GM12878 (cell line): ENCODE results near the gene ASB8. TPM values are rescaled to one million over a fixed set of nuclear protein-coding genes. Genes with fewer than 3 reads are reported as not detected.
A peak's percentile ranks its signal among the peaks of the same experiment; 100 is the strongest.
"Not testable (repeated sequence)": the region's sequence is repeated elsewhere in the genome, so short reads cannot be mapped to it uniquely, and the experiment has no call there.

Experiments
- ATAC-seq: fragments of 200-7000 bp; cut with Tn5 transposase; 3 replicates; pipeline ENCODE4 v1.9.1; 2020; ENCODE audit warnings: mild to moderate bottlenecking, moderate library complexity
- BruUV-seq: library from RNA; stranded (reverse); fragments of 400-500 nt; replicated peaks from 2 replicates; lab custom pipeline; 2021; lab: Mats Ljungman, UMichigan
- CTCF ChIA-PET: fragments of 300-600 bp; sonication (Branson Sonifier 250); formaldehyde crosslinking; extraction: SDS; loops from one replicate; lab custom pipeline; 2021; ENCODE audit warnings: inconsistent platforms; lab: Yijun Ruan, JAX
- POLR2A ChIA-PET: fragments of 350-600 bp; formaldehyde crosslinking; extraction: SDS; loops from one replicate; lab custom pipeline; 2021; ENCODE audit warnings: inconsistent platforms; lab: Charles Lee
- RAD21 ChIA-PET: fragments of 300-600 bp; sonication (Branson Sonifier 250); formaldehyde crosslinking; loops from one replicate; lab custom pipeline; 2023; ENCODE audit warnings: antibody characterized with exemption; ENCODE audit not compliant: unreplicated experiment; lab: Charles Lee
- SMC1A ChIA-PET: fragments of 300-600 bp; sonication (Branson Sonifier 250); formaldehyde crosslinking; loops from one replicate; lab custom pipeline; 2023; ENCODE audit not compliant: unreplicated experiment, uncharacterized antibody; lab: Charles Lee
- DNase-seq: peaks from one replicate; pipeline ENCODE4 v3.0.0-alpha.2; 2011; ENCODE audit warnings: low read depth, low spot score
- FAIRE-seq: peaks from 3 replicates; lab custom pipeline; 2011; peaks lifted over from hg19 to GRCh38; lab: Jason Lieb, UNC
- H2AFZ ChIP-seq: 2 replicates; pipeline ENCODE4 v1.6.0; 2011; ENCODE audit warnings: low read depth, low read length, control low read depth; ENCODE audit not compliant: control insufficient read depth
- H3K27ac ChIP-seq: 2 replicates; pipeline ENCODE4 v1.5.1; 2011; ENCODE audit warnings: control low read depth; ENCODE audit not compliant: control insufficient read depth, insufficient read depth
- H3K27me3 ChIP-seq, 2 experiments: replicated peaks in 1 of 2; 2 replicates each; pipeline versions ENCODE4 v1.6.0 to v1.6.1; 2011; ENCODE audit warnings: low read length in 1 of 2; ENCODE audit not compliant: control insufficient read depth in 2 of 2, insufficient read depth in 2 of 2
- H3K36me3 ChIP-seq, 2 experiments: 2 replicates each; pipeline ENCODE4 v1.5.1; 2011; ENCODE audit warnings: low read length in 1 of 2; ENCODE audit not compliant: control insufficient read depth in 2 of 2, insufficient read depth in 2 of 2
- H3K4me1 ChIP-seq: 2 replicates; pipeline ENCODE4 v1.6.1; 2011; ENCODE audit warnings: mild to moderate bottlenecking, low read length, moderate library complexity, mixed read lengths; ENCODE audit not compliant: control insufficient read depth, insufficient read depth
- H3K4me2 ChIP-seq: 2 replicates; pipeline ENCODE4 v1.6.0; 2011; ENCODE audit warnings: control low read depth; ENCODE audit not compliant: control insufficient read depth, insufficient read depth
- H3K4me3 ChIP-seq: fragments of 200-600 bp; sonication (generic); 2 replicates; pipeline ENCODE4 v1.5.1; 2016
- H3K79me2 ChIP-seq: 2 replicates; pipeline ENCODE4 v1.6.0; 2011; ENCODE audit warnings: low read length; ENCODE audit not compliant: control insufficient read depth, insufficient read depth
- H3K9ac ChIP-seq: 2 replicates; pipeline ENCODE4 v1.8.0; 2011; ENCODE audit warnings: low read length, control low read depth, mixed read lengths; ENCODE audit not compliant: control insufficient read depth, insufficient read depth
- H3K9me3 ChIP-seq: replicated peaks from 3 replicates; pipeline ENCODE4 v1.5.1; 2011; ENCODE audit warnings: mild to moderate bottlenecking, low read length; ENCODE audit not compliant: control insufficient read depth, insufficient read depth
- H4K20me1 ChIP-seq: 2 replicates; pipeline ENCODE4 v1.6.0; 2011; ENCODE audit not compliant: control insufficient read depth, insufficient read depth
- MTA3 ChIP-seq: IDR thresholded peaks from 2 replicates; pipeline ENCODE4 v1.6.1; 2012; ENCODE audit warnings: low read length, inconsistent platforms, borderline replicate concordance
- RELA ChIP-seq: fragments of 450-650 bp; IDR thresholded peaks from 2 replicates; pipeline ENCODE4 v1.8.0; 2014; ENCODE audit warnings: borderline replicate concordance; ENCODE audit not compliant: partially characterized antibody
- WGBS: methylation state at CpG from one replicate; pipeline ENCODE4 v1.1.6; 2016; ENCODE audit warnings: low lambda C conversion rate; ENCODE audit not compliant: insufficient replicate concordance, insufficient coverage; ENCODE audit errors: missing lambda C conversion rate; 5-methylcytosine and 5-hydroxymethylcytosine counted together
- in situ Hi-C: fragments of 300-500 bp; cut with MboI; formaldehyde crosslinking; loops from 9 replicates; pipeline ENCODE4 v1.14.3; 2018; ENCODE audit warnings: mixed read lengths
- intact Hi-C: fragments of 100-400 bp; cut with micrococcal nuclease; formaldehyde crosslinking; loops from one replicate; pipeline ENCODE4 v1.14.2; 2022; ENCODE audit not compliant: unreplicated experiment
- polyA plus RNA-seq, 11 experiments: library from polyadenylated mRNA; depleted of rRNA in 4 of 11; unstranded in 6 of 11; stranded (reverse) in 5 of 11; fragments of >200 nt; fragmentation: Nextera tagmentation in 4 of 11; fragmentation: Illumina TruSeq in 1 of 11; extraction: Ambion mirVana in 4 of 11; extraction: Trizol in 1 of 11; gene quantifications; 1 replicate in 1 of 11; 2 replicates in 10 of 11; pipeline versions ENCODE4 v1.2.1 to v1.2.3, GENCODE V29; 2011 to 2016; ENCODE audit warnings: inconsistent platforms in 2 of 11, missing spikeins in 2 of 11, low read depth in 1 of 11
- total RNA-seq, 4 experiments: library from RNA; depleted of rRNA in 3 of 4; stranded (reverse); fragments of >200 nt in 3 of 4; fragmentation: Illumina TruSeq in 1 of 4; extraction: Trizol in 1 of 4; gene quantifications; 2 replicates each; pipeline versions ENCODE4 v1.2.1 to v1.2.3, GENCODE V29; 2013 to 2021
- TF ChIP-seq, protein P1 (sequence below): fragments of 450-650 bp; IDR thresholded peaks from 2 replicates; pipeline ENCODE4 v1.6.1; 2017; ENCODE audit warnings: borderline replicate concordance

Gene ASB8
- total and polyA plus RNA-seq, 10 of the 15 experiments (the other 5 are each of a cell fraction or from before 2014, with no cell fraction given) = 23.7 to 48.0 (median 29.1) TPM

DNA sequence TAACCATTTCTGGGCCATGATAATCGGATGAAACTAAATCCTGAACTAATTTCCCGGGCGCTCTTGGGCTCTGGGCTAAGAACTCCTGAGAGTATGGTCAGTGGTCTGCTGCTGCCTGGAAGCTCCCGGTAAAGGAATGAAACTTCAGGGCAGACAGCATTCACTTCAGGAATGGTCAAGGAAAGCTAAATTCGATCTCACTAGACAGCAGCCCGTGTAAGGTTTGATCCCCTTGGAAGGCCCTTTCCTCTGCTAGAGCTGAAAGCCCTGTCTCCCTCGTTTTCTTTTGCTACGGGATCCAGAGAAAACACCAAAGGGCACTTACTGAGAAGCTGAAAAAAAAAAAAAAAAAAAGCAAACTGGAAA is 680 bp downstream of the ASB8 start (continued):
- TF ChIP-seq, protein P1, sequence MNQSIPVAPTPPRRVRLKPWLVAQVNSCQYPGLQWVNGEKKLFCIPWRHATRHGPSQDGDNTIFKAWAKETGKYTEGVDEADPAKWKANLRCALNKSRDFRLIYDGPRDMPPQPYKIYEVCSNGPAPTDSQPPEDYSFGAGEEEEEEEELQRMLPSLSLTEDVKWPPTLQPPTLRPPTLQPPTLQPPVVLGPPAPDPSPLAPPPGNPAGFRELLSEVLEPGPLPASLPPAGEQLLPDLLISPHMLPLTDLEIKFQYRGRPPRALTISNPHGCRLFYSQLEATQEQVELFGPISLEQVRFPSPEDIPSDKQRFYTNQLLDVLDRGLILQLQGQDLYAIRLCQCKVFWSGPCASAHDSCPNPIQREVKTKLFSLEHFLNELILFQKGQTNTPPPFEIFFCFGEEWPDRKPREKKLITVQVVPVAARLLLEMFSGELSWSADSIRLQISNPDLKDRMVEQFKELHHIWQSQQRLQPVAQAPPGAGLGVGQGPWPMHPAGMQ = no peak

DNA sequence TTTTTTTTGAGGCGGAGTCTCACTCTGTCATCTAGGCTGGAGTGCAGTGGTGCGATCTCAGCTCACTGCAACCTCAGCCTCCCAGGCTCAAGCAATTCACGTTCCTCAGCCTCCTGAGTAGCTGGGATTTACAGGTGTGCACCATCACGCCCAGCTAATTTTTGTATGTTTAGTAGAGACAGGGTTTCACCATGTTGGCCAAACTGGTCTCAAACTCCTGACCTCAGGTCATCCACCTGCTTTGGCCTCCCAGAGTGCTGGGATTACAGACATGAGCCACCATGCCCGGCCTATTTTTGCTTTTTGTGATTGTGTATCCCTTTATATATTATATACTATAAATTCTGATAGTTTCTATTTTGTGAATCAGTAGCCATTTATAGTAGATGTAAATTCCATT is 1.5 kb downstream of the ASB8 start:
- ChIA-PET CTCF (interaction anchor here (1.7 kb wide), 1 partner anchor 9 kb away, joined by 4 read pairs; no protein-coding TSS in a partner anchor), RAD21 (interaction anchor here (3.0 kb wide), 1 partner anchor 51 kb away, joined by 13 read pairs; the partner anchor contains the start of gene SENP1)
- H3K9me3 ChIP-seq, BruUV-seq, H3K27ac ChIP-seq, intact Hi-C loops, H2AFZ ChIP-seq, H3K9ac ChIP-seq, SMC1A ChIA-PET, H3K4me3 ChIP-seq, H3K27me3 ChIP-seq, H4K20me1 ChIP-seq, ATAC-seq, in situ Hi-C loops, DNase-seq, FAIRE-seq, H3K4me2 ChIP-seq, POLR2A ChIA-PET: not testable (repeated sequence)
- peaks cover 31% of the 10 kb centered on the region for H3K4me1 ChIP-seq
- 100% methylated on average over 5 of the region's 5 CpGs for WGBS
- peaks cover 0 to 11% of the 10 kb centered on the region in 2 experiments; a peak in 3 of 4 replicates for H3K36me3 ChIP-seq
- peaks cover 17% of the 10 kb centered on the region for H3K79me2 ChIP-seq

DNA sequence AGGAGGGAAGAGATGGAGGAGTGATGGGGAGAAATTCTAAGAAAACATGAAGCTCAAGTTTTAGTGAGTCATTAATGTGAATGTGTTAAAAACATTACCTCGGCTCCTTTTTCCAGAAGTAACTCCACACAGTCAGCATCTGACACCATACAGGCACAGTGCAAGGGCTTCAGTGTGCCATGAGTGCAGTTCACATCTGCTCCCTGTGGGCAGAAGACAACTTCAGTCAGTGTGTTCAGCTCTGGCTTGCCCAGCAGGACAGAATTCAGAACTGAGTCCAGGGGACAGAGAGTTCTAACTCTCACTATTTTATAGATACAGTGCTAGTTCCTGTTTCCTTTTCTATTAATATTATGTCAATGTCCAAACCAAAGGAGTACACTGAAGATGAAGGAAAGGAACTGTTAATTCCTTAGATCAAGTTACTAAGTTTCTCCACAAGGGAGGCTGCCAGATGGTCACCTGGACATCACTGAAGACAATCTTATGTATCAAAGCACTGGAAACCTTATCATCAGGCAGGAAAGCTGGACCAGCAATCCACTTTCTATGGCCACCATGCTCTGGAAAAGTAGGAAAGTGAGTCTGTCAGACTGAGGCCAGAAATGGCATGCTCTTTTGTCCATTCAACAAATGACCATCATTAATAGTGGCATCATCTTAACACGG is 6.1 kb downstream of the ASB8 start:
- SMC1A ChIA-PET = no interaction called here
- H3K36me3 ChIP-seq = peaks cover 8 to 35% of the 10 kb centered on the region in 2 experiments
- H2AFZ ChIP-seq = no peak overlapping the region
- no peak for DNase-seq
- H3K4me2 ChIP-seq = no peak overlapping the region
- peak; percentile 54 for ATAC-seq
- no peak overlapping the region for H3K9ac ChIP-seq
- no peaks in the 10 kb centered on the region for H3K27me3 ChIP-seq
- WGBS = 80% methylated on average over 2 of the region's 2 CpGs
- peaks cover 5% of the 10 kb centered on the region for H3K79me2 ChIP-seq
- RAD21 ChIA-PET = interaction anchor here (1.1 kb wide), 1 partner anchor 188 kb away, joined by 3 read pairs; the partner anchor contains the start of gene TMEM106C
- CTCF ChIA-PET = interaction anchor here (1.6 to 2.4 kb wide), 2 partner anchors 10 to 13 kb away, joined by 4 to 6 read pairs; no protein-coding TSS in a partner anchor
- POLR2A ChIA-PET = interaction anchor here (0.5 kb wide), 1 partner anchor 48 kb away, joined by 3 read pairs; no protein-coding TSS in a partner anchor
- in situ Hi-C loops (no loop called here), intact Hi-C loops (loop anchor here (5.0 kb wide), 1 partner anchor 726 kb away; no protein-coding TSS in a partner anchor)
- H3K27ac ChIP-seq = no peak overlapping the region
- no TSS peak for BruUV-seq
- H4K20me1 ChIP-seq = no peaks in the 10 kb centered on the region
- no peak overlapping the region for H3K4me3 ChIP-seq
- peaks cover 20% of the 10 kb centered on the region for H3K4me1 ChIP-seq
- FAIRE-seq = no peak
- no peaks in the 10 kb centered on the region for H3K9me3 ChIP-seq
- TF ChIP-seq RELA = no peak
- TF ChIP-seq MTA3 = 0 out of 2 replicates have a peak, but pooled peaks have one; percentile 3
